Gastroesophageal sphincter (tissue), 3 donors: Measurements from ENCODE around the gene ATP5F1D.

Experiments used
- CTCF ChIP-seq, 4 experiments: fragments of 200-600 bp in 2 of 4; fragments of 450-650 bp in 2 of 4; sonication (generic) in 1 of 4; IDR thresholded peaks; one replicate each; pipeline ENCODE4 v1.5.1; 2017 to 2019; ENCODE audit warnings: antibody characterized with exemption in 4 of 4, mild to moderate bottlenecking in 2 of 4, moderate library complexity in 2 of 4
- EP300 ChIP-seq: sonication (generic); formaldehyde crosslinking; IDR thresholded peaks from one replicate; pipeline ENCODE4 v1.6.1; 2017; ENCODE audit warnings: antibody characterized with exemption, mild to moderate bottlenecking
- POLR2A ChIP-seq, 2 donors: fragments of 450-650 bp; IDR thresholded peaks; one replicate each; pipeline ENCODE4 v1.6.1; 2017; ENCODE audit warnings: antibody characterized with exemption in 2 of 2, mild to moderate bottlenecking in 2 of 2, moderate library complexity in 1 of 2
- POLR2AphosphoS5 ChIP-seq: sonication (generic); formaldehyde crosslinking; IDR thresholded peaks from one replicate; pipeline ENCODE4 v1.6.1; 2017; ENCODE audit warnings: antibody characterized with exemption

- TF ChIP-seq CTCF (IDR thresholded peaks at IDR 0.05) (no peak), POLR2A (IDR thresholded peaks at IDR 0.05) (no peak), EP300 (no peak), POLR2AphosphoS5 (no peak)
Measured at GRCh38 chr19:1220477-1220930, 21.0 kb upstream of the ATP5F1D start.
